ENCODE measurements around the gene ALOXE3.

ALOXE3 gene

DNA sequence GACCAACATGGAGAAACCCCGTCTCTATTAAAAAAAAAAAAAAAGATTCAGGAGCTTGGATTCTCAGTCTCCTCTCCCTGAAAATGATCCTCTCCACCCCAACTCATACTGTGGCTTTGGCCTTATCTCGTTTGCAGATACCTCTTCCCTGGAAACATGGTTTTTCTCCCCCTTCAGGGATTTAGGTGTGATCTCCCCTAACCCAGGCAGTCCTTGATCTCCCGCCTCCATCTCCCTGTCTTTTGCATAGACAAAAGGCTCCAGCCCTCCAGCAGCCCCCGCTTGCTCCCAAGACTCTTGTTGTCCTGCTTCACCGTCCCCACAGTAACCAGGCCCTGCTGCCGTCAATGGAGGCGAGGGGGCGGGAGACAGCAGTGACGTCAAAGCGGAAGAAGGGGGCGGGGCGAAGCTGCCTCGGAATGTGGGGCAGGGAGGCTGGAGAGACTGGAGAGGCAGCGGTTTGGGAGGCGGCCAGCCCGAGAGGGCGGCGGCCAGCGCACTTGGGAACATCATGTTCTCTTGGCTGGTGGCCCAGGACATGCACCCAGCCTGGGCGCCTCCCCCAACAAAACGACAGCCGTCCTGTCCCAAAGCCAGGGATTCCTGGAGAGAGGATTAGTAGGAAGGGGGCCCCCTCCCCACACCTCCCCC, 35.8 kb upstream of the ALOXE3 start:
- DNase-seq (ENCODE audit: low read depth), result peak; percentile 82

- no peak for DNase-seq (ENCODE audit: low read depth)
Observed at GRCh38 chr17:8153525-8153956, 35.2 kb upstream of the ALOXE3 start.

- no peak for DNase-seq (ENCODE audit: low read depth)
Observed at GRCh38 chr17:8153031-8153451, 34.7 kb upstream of the ALOXE3 start.

GRCh38 chr17:8152112-8152775, 33.9 kb upstream of the ALOXE3 start, which contains the start of gene PER1:
PER1 (minus strand) TSS chr17:8152404; CDS start chr17:8150706, 1,698 bp downstream.
- DNase-seq (ENCODE audit: low read depth), result peak; percentile 73

DNA sequence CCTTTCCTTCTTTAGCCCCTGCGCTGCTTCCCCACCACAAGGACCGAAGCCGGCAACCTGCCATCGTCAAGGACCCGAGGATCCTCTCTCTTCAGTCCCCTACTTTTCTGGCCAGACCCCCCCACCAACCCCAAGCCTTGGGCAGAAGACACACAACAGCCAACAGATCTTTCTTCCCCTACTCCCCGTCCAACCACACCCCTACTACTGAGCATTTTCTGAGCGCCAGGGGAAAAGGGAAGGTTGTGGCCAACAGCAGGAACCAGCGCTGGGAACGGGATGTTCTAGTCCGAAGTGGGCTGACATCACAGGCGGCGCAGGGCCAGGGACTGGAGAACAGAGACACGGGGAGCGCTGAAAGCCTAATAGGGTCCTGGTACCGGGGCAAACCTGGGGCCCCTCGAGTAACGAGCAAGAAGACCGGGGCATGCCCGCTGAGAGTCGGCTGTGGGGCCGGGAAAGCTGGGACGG, 33.4 kb upstream of the ALOXE3 start:
- no peak for DNase-seq (ENCODE audit: low read depth)

DNA sequence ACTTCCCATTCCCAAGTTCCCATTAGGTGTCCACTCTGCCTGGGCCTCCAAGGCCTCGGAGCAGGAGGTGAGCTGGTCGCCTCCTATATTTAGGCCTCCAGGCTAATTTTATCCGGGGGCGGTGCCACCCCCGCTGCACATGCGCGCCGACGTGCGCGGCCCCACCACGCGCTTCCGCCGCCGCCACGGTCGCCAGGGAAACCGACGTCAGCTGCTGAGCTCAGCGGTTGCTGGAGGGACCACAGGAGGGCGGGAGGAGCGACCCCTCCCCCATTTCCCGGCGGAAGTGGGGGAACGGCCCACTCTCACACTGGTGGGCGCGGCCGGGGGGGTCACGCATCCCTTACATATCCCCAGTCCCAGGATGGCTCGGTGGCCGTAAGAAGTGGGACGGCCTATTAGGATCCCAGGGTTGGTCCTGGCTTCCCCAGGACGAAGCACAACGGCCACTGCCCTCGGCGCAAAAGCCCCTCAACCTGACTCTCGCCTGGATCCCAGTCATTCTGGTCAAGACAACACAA, 32.9 kb upstream of the ALOXE3 start:
- peak; percentile 80 for DNase-seq (ENCODE audit: low read depth)

GRCh38 chr17:8150194-8151119, 32.1 kb upstream of the ALOXE3 start:
- DNase-seq (ENCODE audit: low read depth), result no peak

DNA sequence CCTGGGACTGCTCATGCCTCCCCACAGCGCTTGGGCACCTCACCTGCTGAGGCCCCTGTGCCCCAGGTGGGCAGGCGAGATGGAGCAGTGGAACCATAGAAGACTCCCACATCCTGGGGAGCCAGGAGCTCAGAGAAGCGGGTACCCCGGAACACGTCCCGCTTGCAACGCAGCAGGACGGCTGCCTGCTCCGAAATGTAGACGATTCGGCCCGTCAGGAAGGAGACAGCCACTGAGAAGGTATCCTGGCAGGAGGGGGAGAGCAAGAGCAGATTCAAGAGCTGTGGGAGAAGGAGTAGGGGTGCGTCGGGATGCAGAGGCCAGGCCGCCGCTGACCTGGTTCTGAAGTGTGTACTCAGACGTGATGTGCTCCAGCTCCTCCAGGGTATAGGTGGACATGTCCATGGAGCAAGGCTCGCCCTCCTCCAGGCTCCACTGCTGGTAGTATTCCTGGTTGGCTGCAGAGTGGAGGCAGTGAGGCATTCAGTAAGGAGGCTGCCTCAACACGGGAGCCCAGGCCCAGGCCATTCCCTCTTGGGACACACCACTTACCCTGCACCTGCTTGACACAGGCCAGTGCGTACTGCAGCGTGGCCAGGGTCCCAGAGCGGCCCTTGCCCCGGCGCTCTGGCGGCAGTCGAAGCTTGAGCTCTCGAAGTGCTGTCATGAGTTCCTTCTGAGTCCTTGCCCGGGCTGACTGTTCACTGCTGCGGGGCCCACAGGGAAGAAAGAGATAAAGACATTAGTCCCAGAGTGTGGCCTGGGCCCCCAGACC, 31.3 kb upstream of the ALOXE3 start:
- DNase-seq (ENCODE audit: low read depth), result no peak

- DNase-seq (ENCODE audit: low read depth), result no peak
Observed at GRCh38 chr17:8148560-8148959, 30.2 kb upstream of the ALOXE3 start.

- DNase-seq (ENCODE audit: low read depth), result no peak
Observed at GRCh38 chr17:8147805-8148404, 29.6 kb upstream of the ALOXE3 start.

DNA sequence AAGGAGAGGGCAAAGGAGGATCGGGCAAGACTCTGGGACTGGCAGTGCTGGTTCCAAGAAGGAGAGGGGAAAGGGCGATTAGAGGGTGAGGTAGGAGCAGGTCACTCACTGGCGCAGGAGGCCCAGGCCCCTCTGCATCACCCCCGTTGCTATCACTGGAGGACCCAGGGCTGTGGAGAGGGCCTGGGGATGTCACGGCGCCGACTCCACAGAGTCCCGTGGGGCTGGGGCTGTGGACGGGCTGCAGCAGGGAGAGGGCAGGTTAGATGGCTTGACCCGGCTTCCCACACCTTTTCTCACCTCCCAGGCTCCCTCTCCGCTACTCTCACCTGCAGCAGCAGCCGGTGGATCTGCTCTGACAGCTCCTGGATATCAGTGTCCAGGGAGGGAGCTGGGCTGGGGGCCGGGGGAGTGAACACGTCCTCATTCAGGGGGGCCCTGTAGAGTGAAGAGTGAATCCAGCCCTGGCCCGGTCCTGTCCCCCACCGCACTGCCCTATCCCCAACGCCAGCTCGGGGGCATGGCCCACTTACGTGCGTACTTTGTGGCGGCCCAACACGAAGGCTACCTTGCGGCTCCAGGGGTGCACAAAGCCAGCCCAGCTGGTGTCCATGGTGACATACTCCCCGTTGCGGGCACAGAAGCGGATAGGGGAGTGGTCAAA, 29.0 kb upstream of the ALOXE3 start:
- DNase-seq (ENCODE audit: low read depth), result no peak

DNA sequence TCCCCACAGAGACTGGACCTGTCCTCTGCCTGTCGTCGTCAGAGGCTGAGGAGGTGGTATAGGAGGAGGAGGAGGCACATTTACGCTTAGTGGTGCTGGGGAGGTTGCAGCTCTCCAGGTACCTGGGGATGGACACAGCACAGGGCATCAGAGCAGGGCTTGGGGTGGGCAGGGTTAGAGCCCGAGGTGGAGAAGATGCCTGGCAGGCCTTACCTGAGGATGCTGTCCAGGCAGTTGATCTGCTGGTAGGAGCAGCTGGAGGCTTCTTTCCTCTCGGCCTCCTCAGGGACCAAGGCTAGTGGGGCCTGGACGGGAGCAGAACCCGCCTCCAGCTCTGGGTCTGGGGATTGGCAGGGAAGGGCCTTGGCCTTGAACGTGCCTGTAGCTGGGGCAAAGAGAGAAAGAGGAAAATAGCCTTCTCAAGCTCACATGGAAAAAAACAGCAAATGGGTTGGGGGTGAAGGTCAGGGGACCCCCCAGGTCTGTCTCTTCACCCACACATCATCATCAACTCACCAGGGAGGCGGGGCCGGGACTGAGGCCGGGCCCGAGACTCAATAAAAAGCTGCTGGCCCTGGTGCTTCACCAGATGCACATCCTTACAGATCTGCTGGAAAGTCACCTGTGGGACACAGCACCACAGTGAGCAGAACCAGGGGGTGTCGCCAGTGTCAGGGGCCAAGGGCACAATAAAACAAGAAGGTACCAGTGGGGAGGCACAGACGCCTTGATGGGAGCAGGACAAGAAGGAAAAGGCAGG, 28.2 kb upstream of the ALOXE3 start:
- no peak for DNase-seq (ENCODE audit: low read depth)

- no peak for DNase-seq (ENCODE audit: low read depth)
Observed at GRCh38 chr17:8145811-8146210, 27.5 kb upstream of the ALOXE3 start.

DNA sequence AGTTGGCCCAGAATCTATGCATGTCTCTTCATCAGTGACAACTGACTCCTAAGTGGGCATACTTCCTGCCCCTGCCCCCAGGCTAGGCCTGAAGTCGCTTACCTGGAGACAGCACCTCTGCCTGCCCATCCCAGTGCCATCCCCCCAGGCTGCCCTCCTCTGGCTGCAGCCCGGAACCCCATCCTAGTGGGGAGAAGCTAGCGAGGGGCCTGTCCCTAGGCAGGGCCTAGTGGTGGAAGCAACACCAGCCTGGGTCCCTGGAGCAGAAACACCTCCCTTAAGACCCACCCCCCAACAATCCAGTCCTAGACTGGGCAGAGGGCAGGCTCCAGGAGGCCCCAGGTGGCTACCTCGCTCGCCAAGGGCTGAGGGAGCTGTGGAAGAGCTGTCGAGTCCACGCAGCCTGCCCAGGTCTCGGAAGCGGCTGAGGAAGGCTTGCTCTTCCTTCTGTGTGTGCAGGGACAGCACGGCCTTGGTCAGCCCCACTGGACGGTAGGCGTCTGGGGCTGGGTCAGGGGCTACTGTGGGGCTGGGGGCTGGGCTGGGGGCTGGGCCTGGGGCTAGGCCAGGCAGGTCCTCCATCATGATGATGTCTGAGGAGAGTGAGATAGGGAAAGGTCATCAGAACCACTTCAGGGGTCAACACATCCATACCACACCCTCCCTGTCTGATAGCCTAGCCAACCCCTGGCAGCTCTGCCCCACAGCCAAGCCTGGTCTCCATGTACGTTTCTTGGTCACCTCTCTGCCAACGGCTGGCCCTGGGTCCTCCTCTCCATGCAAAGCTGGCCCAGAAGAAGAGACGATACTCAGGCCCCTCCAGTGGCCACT, 26.3 kb upstream of the ALOXE3 start:
- DNase-seq (ENCODE audit: low read depth), result no peak

GRCh38 chr17:8143581-8144400, 25.5 kb upstream of the ALOXE3 start:
- no peak for DNase-seq (ENCODE audit: low read depth)

- no peak for DNase-seq (ENCODE audit: low read depth)
Observed at GRCh38 chr17:8142887-8143580, 24.7 kb upstream of the ALOXE3 start.

GRCh38 chr17:8142158-8142886, 24.0 kb upstream of the ALOXE3 start:
- no peak for DNase-seq (ENCODE audit: low read depth)

Measured in activated T-cell treated with anti-CD3 and anti-CD28 coated beads for 1 hour (primary cell).